Activated naive CD8-positive, alpha-beta T cell treated with anti-CD3 and anti-CD28 coated beads for 36 hours (primary cell): ENCODE results near the gene DRGX. TPM values are rescaled to one million over a fixed set of nuclear protein-coding genes. Genes with fewer than 3 reads are reported as not detected.

Source experiments
- DNase-seq: peaks from one replicate; pipeline ENCODE4 v3.0.0; 2021
- H3K27ac Mint-ChIP-seq: one replicate; pipeline ENCODE4 v1.8.0; 2022; ENCODE audit warnings: mild to moderate bottlenecking, moderate library complexity, mixed read lengths
- H3K27me3 Mint-ChIP-seq: one replicate; pipeline ENCODE4 v1.8.0; 2022; ENCODE audit warnings: mild to moderate bottlenecking, mixed read lengths
- H3K36me3 Mint-ChIP-seq: one replicate; pipeline ENCODE4 v1.8.0; 2021; ENCODE audit warnings: mild to moderate bottlenecking, mixed read lengths
- H3K4me1 Mint-ChIP-seq: one replicate; pipeline ENCODE4 v1.8.0; 2021; ENCODE audit warnings: mixed read lengths
- H3K4me3 Mint-ChIP-seq: one replicate; pipeline ENCODE4 v1.8.0; 2022; ENCODE audit warnings: mild to moderate bottlenecking, moderate library complexity, mixed read lengths
- H3K9me3 Mint-ChIP-seq: one replicate; pipeline ENCODE4 v1.8.0; 2022; ENCODE audit warnings: mixed read lengths
- total RNA-seq, 2 experiments: library from RNA; stranded (reverse); gene quantifications; one replicate each; pipeline ENCODE4 v1.2.3, GENCODE V29; 2021

DRGX gene
- total RNA-seq, 2 experiments from 2014 or later, result not detected

DNA sequence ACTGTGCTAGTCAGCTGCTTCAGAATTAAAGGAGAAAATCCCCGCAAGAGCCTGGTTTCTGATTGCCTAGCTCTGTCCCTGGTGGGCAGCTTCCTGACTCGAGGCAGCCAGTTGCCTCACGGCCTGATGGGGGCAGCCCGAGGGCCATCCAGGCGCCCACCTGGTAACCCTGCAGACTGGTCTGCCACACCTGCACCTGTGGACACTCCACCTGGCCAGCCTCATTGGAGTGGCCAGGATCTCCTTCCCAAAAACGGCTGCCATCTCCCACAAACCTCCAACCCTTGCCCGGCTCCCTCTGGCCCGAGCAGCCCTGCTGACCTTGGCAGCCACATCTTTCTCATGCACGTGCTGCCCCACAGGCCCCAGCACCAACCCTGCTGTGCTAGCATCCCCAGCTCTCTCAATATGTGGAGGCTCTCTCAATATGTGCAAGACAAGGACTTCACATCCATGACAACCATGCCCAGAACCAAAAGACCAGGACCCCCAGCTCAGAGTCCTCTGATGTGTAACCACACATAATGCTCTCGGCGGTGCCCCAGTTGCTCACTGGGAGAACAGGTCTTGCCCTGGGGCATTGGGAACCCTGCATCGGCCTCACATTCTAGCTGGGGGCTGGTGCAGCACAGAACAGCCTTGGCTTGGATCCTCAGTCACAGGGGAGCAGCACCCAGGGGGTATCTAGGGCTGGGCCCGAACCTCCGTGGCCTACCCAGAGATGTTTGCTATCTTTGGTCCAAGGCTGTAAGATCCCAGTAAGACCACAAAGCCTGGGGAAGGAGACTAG, 14.6 kb downstream of the DRGX start:
- Mint-ChIP-seq H3K27ac (no peak overlapping the region), H3K36me3 (no peaks in the 10 kb centered on the region), H3K27me3 (no peaks in the 10 kb centered on the region), H3K4me3 (no peak overlapping the region), H3K4me1 (no peaks in the 10 kb centered on the region), H3K9me3 (no peaks in the 10 kb centered on the region)
- no peak for DNase-seq

DNA sequence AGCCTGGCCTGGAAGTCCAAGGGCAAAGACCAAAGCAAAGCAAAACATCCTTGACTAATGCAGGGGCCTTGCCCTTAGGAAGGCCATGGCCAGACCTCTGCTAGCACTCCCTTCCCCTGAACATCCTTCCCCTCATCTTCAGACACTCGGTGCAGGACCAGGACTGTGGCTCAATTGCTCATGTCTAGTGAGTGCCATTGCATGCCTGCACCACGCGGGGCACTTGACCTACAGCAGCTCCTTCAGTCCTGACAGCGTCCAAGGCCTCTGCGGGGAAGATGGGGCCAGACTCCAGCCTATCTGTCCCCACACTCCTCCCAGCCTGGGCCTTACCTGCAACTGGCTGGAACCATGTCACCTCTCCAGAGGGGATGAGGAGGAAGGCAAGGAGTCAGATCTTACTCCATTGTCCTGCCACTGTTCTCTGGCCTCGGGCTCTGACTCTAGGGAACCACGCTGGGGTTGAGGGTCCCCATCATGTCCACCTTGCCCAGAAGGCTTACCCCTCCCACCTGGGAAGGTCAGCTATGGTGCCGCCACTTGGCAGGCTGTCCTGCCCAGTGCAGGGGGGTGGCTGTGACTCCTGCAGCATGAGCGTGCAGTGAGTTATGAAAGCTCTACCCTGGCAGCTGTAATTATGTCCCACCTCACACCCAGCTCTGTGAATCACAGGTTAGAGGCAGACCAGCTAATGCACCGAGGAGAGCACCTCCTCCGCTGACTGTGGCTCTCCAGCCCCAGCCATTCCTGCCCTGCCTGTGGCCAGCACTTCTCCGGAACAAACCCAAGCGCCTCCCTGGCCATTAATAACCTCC, 16.1 kb downstream of the DRGX start:
- DNase-seq, result no peak
- Mint-ChIP-seq H3K27me3 (no peaks in the 10 kb centered on the region), H3K36me3 (no peaks in the 10 kb centered on the region), H3K27ac (no peak overlapping the region), H3K4me3 (no peak overlapping the region), H3K9me3 (no peaks in the 10 kb centered on the region), H3K4me1 (no peaks in the 10 kb centered on the region)

DNA sequence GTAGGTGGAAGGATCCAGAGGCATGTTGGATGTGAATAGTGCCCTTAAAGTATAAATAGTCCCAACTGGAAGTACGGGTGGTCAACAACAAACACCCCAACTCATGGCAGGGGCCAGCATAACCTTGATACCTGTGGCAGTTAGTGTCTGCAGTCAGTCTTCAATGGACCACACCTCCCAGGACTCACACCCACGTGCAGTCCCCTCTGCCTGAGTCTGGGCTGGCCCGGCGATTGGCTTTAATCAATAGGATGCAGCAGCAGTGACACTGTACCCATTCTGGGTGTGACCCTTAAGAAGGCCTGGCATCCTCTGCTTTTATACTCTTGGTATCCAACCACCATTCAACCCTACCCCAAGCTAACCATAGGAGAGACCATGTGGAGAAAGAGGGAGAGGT, 18.6 kb downstream of the DRGX start:
- H3K27me3 Mint-ChIP-seq, result no peaks in the 10 kb centered on the region
- no peaks in the 10 kb centered on the region for H3K9me3 Mint-ChIP-seq
- H3K27ac Mint-ChIP-seq, result no peak overlapping the region
- H3K4me3 Mint-ChIP-seq, result no peak overlapping the region
- no peaks in the 10 kb centered on the region for H3K4me1 Mint-ChIP-seq
- DNase-seq, result no peak
- H3K36me3 Mint-ChIP-seq, result no peaks in the 10 kb centered on the region

DNA sequence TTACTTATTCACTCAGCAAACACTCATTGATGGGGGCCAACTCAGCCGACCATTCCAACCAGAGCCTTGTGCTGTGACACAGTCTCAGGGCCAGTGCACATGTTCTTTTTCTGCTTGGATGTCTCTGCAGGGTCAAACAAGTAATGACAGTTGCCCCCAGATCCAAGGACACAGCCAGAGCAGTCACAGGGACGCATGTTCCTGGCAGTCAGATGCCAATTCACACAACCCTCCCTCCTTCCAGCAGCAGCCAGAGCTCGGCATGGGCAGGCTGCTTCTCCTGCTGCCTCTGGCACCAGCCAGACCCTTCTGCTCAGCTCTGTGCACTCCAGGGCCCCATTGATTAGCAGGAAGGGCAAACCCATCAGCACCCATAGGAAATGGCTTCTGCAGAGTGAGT, 20.3 kb downstream of the DRGX start:
- no peaks in the 10 kb centered on the region for H3K4me1 Mint-ChIP-seq
- H3K27me3 Mint-ChIP-seq, result no peaks in the 10 kb centered on the region
- DNase-seq, result no peak
- H3K27ac Mint-ChIP-seq, result no peak overlapping the region
- H3K9me3 Mint-ChIP-seq, result no peaks in the 10 kb centered on the region
- H3K36me3 Mint-ChIP-seq, result no peaks in the 10 kb centered on the region
- H3K4me3 Mint-ChIP-seq, result no peak overlapping the region

DNA sequence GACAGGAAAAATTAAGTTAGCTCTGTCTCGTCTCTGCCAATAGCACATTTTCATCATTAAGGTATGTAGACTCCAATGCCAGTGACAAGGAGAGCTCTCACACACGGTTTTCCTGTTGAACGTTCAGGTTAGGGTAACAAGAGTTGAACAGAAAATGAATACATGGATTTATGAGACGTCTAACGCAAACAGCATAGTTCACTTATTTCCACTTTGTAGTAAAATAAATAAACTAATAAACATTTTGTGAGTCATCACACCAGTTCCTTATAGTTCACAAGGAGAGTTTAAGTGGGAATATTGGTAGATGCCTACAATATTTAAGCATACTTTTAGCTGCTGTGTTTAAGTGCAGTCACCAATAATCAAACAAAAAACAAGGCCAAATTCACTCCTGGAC, 21.1 kb downstream of the DRGX start:
- H3K36me3 Mint-ChIP-seq, result no peaks in the 10 kb centered on the region
- no peaks in the 10 kb centered on the region for H3K9me3 Mint-ChIP-seq
- H3K27ac Mint-ChIP-seq, result no peak overlapping the region
- H3K4me1 Mint-ChIP-seq, result no peaks in the 10 kb centered on the region
- no peak for DNase-seq
- no peaks in the 10 kb centered on the region for H3K27me3 Mint-ChIP-seq
- no peak overlapping the region for H3K4me3 Mint-ChIP-seq

DNA sequence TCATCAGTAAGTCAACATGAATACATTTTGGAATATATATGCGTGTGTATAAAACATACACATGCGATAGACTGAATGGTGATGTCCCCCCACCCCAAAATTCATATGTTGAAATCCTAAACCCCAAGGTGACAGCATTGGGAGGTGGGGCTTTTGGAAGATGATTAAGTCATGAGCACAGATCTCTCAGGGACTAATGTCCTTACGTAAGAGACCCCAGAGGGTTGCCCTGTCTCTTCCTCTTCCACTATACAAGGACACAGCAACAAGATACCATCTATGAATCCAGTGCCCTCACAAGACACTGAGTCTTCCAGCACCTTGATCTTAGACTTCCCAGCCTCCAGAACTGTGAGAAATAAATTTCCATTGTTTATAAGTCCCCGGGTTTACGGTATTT, 22.5 kb downstream of the DRGX start:
- H3K27me3 Mint-ChIP-seq, result no peaks in the 10 kb centered on the region
- DNase-seq, result no peak
- no peak overlapping the region for H3K27ac Mint-ChIP-seq
- no peak overlapping the region for H3K4me3 Mint-ChIP-seq
- H3K9me3 Mint-ChIP-seq, result no peaks in the 10 kb centered on the region
- H3K4me1 Mint-ChIP-seq, result no peaks in the 10 kb centered on the region
- H3K36me3 Mint-ChIP-seq, result no peaks in the 10 kb centered on the region

DNA sequence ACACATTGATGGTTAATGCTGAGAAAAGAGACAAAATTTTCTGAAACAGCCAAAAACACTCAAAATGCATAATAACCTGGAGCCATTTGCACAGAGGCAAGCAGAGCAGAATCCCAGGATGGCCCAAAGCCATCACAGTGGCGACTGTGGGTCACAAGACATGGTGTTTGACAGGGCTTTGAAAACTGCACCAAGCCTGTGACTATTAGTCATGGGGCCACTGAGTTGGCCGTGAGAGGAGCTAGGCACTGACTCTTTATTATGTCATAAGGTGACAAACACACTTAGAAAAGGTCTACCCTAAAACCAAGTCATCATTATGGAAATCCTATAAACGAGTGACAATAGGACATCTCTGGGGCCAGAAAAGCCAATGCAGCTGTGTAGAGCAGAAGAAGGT, 23.9 kb downstream of the DRGX start:
- Mint-ChIP-seq H3K9me3 (no peaks in the 10 kb centered on the region), H3K27me3 (no peaks in the 10 kb centered on the region), H3K4me3 (no peak overlapping the region), H3K36me3 (no peaks in the 10 kb centered on the region), H3K27ac (no peak overlapping the region), H3K4me1 (no peaks in the 10 kb centered on the region)
- DNase-seq, result no peak

DNA sequence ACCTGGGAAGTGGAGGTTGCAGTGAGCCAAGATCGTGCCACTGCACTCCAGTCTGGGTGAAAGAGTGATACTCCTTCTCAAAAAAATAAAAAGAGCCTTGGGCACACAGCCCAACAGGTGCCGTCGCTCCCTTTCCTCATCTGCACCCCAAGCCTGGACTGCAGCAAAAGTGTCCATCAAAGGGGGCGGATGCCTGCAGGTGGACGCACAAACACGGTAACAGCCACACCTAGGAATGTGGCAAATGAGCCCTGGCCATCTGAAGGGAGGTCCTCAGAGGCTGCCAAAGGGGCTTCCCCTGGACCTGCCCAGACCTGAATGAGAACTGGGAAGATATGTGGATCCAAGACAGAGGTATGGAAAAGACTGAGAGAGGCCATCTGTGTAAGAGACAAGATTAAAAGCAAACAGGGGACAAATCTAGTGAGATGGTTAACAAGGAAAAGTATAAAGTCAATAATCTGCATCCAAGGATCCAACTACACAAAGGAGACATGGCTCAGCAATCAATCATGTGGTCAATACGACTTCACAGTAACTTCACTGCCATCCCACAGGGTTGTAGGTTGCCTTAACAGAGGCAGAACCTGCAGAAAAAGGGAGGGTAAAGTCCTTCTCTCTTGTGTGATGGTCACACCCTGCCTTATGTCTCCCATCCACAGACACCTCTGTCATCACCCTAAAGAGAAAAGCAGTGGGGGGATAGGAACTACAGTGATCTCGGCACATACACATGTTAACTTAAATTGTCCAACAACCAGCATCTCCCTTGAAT, 25.4 kb downstream of the DRGX start:
- peaks cover 3% of the 10 kb centered on the region for H3K27me3 Mint-ChIP-seq
- no peak overlapping the region for H3K27ac Mint-ChIP-seq
- no peaks in the 10 kb centered on the region for H3K9me3 Mint-ChIP-seq
- no peak for DNase-seq
- no peak overlapping the region for H3K4me3 Mint-ChIP-seq
- H3K36me3 Mint-ChIP-seq, result no peaks in the 10 kb centered on the region
- H3K4me1 Mint-ChIP-seq, result no peaks in the 10 kb centered on the region

DNA sequence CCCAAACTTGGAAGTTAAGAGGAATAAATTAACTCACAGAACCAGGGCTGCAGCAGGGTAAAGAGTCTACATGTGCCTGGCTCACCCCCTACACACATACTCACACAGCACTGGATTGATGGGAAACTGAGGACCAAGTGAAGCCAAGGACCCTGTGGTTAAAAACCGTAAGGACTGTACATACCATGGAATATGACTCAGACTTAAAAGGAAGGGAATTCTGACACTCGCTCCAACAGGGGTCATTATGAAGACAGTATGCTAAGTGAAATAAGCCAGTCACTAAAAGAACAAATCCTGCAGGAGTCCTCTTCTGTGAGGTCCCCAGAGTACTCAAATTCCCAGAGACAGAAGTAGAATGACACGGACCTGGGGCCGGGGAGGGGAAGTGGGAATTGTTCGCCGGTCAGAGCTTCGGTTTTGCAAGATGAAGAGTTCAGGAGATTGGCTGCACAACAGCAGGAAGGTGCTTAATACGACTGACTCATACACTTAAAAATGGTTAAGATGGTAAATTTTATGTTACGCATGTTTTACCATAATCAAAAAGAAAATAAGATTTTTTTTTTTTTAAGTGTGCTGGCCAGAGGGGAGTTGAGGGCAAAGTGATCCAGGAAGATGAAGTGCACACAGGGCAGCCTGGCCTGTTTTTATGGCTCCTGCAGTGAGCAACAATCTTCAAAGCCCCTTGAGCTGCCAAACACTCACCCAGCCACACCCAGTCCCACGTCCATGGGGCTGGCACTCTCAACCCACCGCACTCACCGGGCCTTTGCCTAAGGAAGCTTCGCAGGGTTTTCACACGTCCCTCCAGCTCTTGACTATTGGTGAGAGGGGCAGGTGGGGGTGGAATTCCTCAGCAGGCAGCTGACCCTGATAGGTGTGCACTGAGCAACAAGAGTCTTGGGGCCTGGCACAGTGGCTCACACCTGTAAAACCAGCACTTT, 26.4 kb downstream of the DRGX start:
- Mint-ChIP-seq H3K36me3 (no peaks in the 10 kb centered on the region), H3K4me3 (no peak overlapping the region), H3K27ac (no peak overlapping the region), H3K9me3 (no peaks in the 10 kb centered on the region), H3K27me3 (peaks cover 3% of the 10 kb centered on the region), H3K4me1 (no peaks in the 10 kb centered on the region)
- no peak for DNase-seq

DNA sequence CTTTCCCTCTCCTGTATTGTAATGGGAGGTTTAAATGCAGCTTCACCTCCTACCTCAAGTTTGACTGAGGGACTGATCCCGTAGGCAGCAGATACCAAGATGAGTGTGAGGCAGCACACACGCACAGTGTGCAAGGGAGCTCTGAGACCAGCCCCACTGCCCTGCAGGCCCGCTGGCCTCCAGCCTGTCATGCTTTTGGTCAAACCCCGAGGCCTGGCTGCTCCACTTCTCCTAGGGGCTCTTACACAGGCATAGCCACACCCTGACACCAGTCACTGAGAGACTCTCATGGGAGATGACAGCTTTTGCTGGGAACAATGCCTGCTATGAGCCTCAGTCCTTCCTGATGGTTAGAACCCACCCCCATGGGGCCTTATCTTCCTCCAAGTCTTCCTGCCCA, 27.6 kb downstream of the DRGX start:
- peaks cover 3% of the 10 kb centered on the region for H3K27me3 Mint-ChIP-seq
- H3K36me3 Mint-ChIP-seq, result no peaks in the 10 kb centered on the region
- no peak overlapping the region for H3K4me3 Mint-ChIP-seq
- H3K9me3 Mint-ChIP-seq, result no peaks in the 10 kb centered on the region
- H3K4me1 Mint-ChIP-seq, result no peaks in the 10 kb centered on the region
- no peak overlapping the region for H3K27ac Mint-ChIP-seq
- DNase-seq, result no peak

DNA sequence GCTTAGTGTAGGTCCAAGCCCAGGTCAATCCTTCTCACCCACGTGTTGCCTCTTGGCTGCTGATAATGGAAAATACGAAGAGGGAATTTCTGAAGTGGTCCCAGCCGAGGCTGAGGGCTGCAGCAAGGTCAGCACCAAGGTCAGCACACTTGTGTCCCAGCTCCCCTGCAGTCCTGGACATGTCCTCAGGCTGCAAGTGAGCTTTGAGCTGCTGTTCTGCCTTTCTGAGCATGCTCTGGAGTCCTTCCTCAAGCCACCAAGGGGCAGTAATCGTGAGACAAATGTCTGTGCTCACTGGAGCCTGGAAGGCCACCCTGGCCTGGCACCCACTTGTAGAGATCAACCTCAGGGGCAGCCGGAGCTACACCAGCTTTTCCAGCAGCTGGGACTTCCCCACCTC, 28.3 kb downstream of the DRGX start:
- H3K36me3 Mint-ChIP-seq, result no peaks in the 10 kb centered on the region
- H3K4me1 Mint-ChIP-seq, result no peaks in the 10 kb centered on the region
- H3K4me3 Mint-ChIP-seq, result no peak overlapping the region
- peaks cover 3% of the 10 kb centered on the region for H3K27me3 Mint-ChIP-seq
- no peak for DNase-seq
- no peaks in the 10 kb centered on the region for H3K9me3 Mint-ChIP-seq
- no peak overlapping the region for H3K27ac Mint-ChIP-seq

DNA sequence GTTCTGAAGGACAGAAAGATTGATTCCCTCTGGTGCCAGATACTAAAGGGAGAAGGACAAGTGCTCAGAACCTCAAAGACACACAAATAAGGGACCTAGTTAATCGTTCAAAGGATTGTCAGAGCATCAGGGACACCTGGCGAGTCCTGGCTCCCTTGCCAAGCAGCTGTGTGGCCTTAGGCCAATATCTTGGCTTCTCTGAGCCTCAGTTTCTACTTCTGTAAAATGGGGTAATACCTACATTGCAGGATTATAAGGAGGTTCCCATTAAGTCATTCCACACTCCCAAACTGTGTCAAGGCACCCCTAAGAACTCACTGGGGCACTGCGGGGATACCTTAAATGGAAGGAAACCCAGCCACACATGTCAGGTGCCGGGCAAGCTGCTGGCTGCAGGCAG, 29.4 kb downstream of the DRGX start:
- Mint-ChIP-seq H3K27me3 (peaks cover 3% of the 10 kb centered on the region), H3K4me1 (no peaks in the 10 kb centered on the region), H3K36me3 (no peaks in the 10 kb centered on the region), H3K27ac (no peak overlapping the region), H3K4me3 (no peak overlapping the region), H3K9me3 (no peaks in the 10 kb centered on the region)
- no peak for DNase-seq

DNA sequence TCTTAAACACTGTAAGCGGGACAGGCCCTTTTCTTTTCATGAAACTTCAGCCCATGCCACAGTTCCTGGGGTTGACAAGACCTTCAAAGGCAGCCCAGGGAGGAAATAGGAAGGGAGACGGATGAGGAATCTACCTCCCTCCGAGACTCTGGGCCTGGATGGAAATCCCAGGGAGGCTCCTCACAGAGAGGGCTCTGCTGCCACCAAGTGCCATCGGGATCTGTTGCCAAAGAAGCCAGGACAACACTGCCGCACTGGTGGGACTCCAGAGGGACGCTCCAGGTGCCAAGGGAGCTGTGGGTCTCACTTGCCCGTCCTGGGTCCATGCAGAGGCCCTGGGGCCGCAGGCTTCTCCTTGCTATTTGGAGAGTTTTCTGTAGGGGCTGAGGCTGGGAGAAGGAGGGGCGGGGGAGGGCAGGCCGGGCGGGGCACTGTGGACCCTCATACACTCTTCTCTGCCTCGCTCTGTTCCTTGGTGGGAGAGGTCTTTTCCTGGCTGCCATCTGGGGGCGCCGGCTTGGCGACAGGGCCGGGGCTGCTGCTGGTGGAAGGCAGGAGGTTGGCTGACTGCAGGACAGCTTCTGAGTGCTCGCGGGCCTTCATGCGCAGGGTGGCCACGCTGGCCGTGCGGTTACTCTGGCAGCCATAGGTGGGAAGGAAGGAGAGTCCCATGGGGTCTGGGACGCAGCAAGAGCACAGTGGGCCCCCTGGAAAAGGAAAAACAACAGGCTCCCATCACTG, 30.0 kb downstream of the DRGX start:
- H3K27me3 Mint-ChIP-seq, result peaks cover 3% of the 10 kb centered on the region

DNA sequence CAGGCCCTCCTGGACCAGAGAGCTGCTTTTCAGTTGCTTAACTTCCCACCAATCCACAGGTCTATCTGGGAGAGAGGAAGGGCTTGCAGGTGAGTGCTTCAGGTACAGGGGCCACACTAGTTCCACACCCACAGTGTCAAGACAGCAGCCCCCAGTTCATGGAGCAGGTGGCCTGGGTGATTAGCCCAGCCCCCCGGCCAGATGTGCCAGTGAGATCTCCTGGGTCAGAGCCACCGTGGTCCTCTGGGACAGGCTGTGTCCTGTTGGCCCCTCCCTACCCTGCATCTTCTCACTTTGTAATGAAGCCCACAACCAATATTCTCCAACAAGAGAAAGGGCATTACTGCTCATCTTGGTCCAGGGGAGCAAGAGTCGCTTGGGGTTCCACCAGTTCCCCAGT, 30.6 kb downstream of the DRGX start:
- no peak overlapping the region for H3K27ac Mint-ChIP-seq

More for the DNA sequence above, 30.0 kb downstream of the DRGX start:
- Mint-ChIP-seq H3K9me3 (no peaks in the 10 kb centered on the region), H3K27ac (no peak overlapping the region), H3K4me1 (no peaks in the 10 kb centered on the region), H3K36me3 (no peaks in the 10 kb centered on the region), H3K4me3 (no peak overlapping the region)
- DNase-seq, result no peak

More for the DNA sequence above, 30.6 kb downstream of the DRGX start:
- Mint-ChIP-seq H3K4me1 (no peaks in the 10 kb centered on the region), H3K9me3 (no peaks in the 10 kb centered on the region), H3K27me3 (peaks cover 3% of the 10 kb centered on the region), H3K36me3 (no peaks in the 10 kb centered on the region), H3K4me3 (no peak overlapping the region)
- no peak for DNase-seq
